ENCODE data around the gene KRTAP10-7. TPM values are rescaled to one million over a fixed set of nuclear protein-coding genes. Genes with fewer than 3 reads are reported as not detected.
"Not testable (repeated sequence)": the region's sequence is repeated elsewhere in the genome, so short reads cannot be mapped to it uniquely, and the experiment has no call there.

KRTAP10-7 gene
- polyA plus RNA-seq, 4 donors: not detected

GRCh38 chr21:44609193-44609592 is 8.8 kb downstream of the KRTAP10-7 start:
- no peak for DNase-seq (ENCODE audit: low read depth in 4 of 4, low spot score in 3 of 4)

GRCh38 chr21:44610157-44610843 is 9.9 kb downstream of the KRTAP10-7 start:
- not testable (repeated sequence) for DNase-seq (ENCODE audit: low read depth in 4 of 4, low spot score in 3 of 4)

GRCh38 chr21:44611551-44611950 is 11.2 kb downstream of the KRTAP10-7 start:
- no peak for DNase-seq (ENCODE audit: low read depth in 4 of 4, low spot score in 3 of 4)

GRCh38 chr21:44612029-44612486 is 11.7 kb downstream of the KRTAP10-7 start, which contains the start of gene KRTAP10-8:
TSS of gene KRTAP10-8 (plus strand) at chr21:44612079. CDS start at chr21:44612101, 22 bp downstream.
- no peak for DNase-seq (ENCODE audit: low read depth in 4 of 4, low spot score in 3 of 4)

- DNase-seq (ENCODE audit: low read depth in 4 of 4, low spot score in 3 of 4): no peak
Observed at GRCh38 chr21:44612669-44613229, 12.4 kb downstream of the KRTAP10-7 start.

- DNase-seq (ENCODE audit: low read depth in 4 of 4, low spot score in 3 of 4): no peak
Observed at GRCh38 chr21:44613386-44614155, 13.2 kb downstream of the KRTAP10-7 start.

- no peak for DNase-seq (ENCODE audit: low read depth in 4 of 4, low spot score in 3 of 4)
Observed at GRCh38 chr21:44614161-44614631, 13.8 kb downstream of the KRTAP10-7 start.

- DNase-seq (ENCODE audit: low read depth in 4 of 4, low spot score in 3 of 4): no peak
Observed at GRCh38 chr21:44614961-44615391, 14.6 kb downstream of the KRTAP10-7 start.

GRCh38 chr21:44615466-44615865 is 15.1 kb downstream of the KRTAP10-7 start:
- DNase-seq (ENCODE audit: low read depth in 4 of 4, low spot score in 3 of 4): no peak

- no peak for DNase-seq (ENCODE audit: low read depth in 4 of 4, low spot score in 3 of 4)
Observed at GRCh38 chr21:44615911-44616590, 15.7 kb downstream of the KRTAP10-7 start.

GRCh38 chr21:44616591-44616926 is 16.2 kb downstream of the KRTAP10-7 start:
- no peak for DNase-seq (ENCODE audit: low read depth in 4 of 4, low spot score in 3 of 4)

- no peak for DNase-seq (ENCODE audit: low read depth in 4 of 4, low spot score in 3 of 4)
Observed at GRCh38 chr21:44617071-44617501, 16.7 kb downstream of the KRTAP10-7 start.

- no peak for DNase-seq (ENCODE audit: low read depth in 4 of 4, low spot score in 3 of 4)
Observed at GRCh38 chr21:44618504-44618903, 18.1 kb downstream of the KRTAP10-7 start.

- DNase-seq (ENCODE audit: low read depth in 4 of 4, low spot score in 3 of 4): no peak
Observed at GRCh38 chr21:44618909-44619308, 18.5 kb downstream of the KRTAP10-7 start.

- DNase-seq (ENCODE audit: low read depth in 4 of 4, low spot score in 3 of 4): no peak
Observed at GRCh38 chr21:44619886-44620285, 19.5 kb downstream of the KRTAP10-7 start.

GRCh38 chr21:44623575-44623974 is 23.2 kb downstream of the KRTAP10-7 start:
- no peak for DNase-seq (ENCODE audit: low read depth in 4 of 4, low spot score in 3 of 4)

GRCh38 chr21:44625756-44626155 is 25.4 kb downstream of the KRTAP10-7 start:
- no peak for DNase-seq (ENCODE audit: low read depth in 4 of 4, low spot score in 3 of 4)

GRCh38 chr21:44626262-44626661 is 25.9 kb downstream of the KRTAP10-7 start:
- DNase-seq (ENCODE audit: low read depth in 4 of 4, low spot score in 3 of 4): no peak

GRCh38 chr21:44626673-44627143 is 26.3 kb downstream of the KRTAP10-7 start, which contains the start of gene KRTAP10-9:
TSS of gene KRTAP10-9 (plus strand) at chr21:44627093. CDS start at chr21:44627172, 79 bp downstream.
- no peak for DNase-seq (ENCODE audit: low read depth in 4 of 4, low spot score in 3 of 4)

- not testable (repeated sequence) for DNase-seq (ENCODE audit: low read depth in 4 of 4, low spot score in 3 of 4)
Observed at GRCh38 chr21:44627181-44627822, 26.9 kb downstream of the KRTAP10-7 start.
